Fibroblast of peridontal ligament (primary cell): ENCODE results near the gene GPSM1.

ENCODE experiments used
- DNase-seq: peaks from one replicate; pipeline ENCODE4 v3.0.0-alpha.2; 2010; ENCODE audit errors: extremely low read depth

GPSM1 gene

GRCh38 chr9:136361047-136361753 lies 33.9 kb downstream of the GPSM1 start:
- no peak for DNase-seq

- DNase-seq, result no peak
Measured at GRCh38 chr9:136361754-136362449, 34.6 kb downstream of the GPSM1 start.

GRCh38 chr9:136362450-136362784 lies 35.1 kb downstream of the GPSM1 start:
- DNase-seq, result no peak

- DNase-seq, result peak; percentile 89
Measured at GRCh38 chr9:136363106-136363948, 36.0 kb downstream of the GPSM1 start, which contains the start of gene DNLZ. TSS of gene DNLZ (minus strand) at chr9:136363744. CDS start at chr9:136363714, 30 bp downstream.

- DNase-seq, result no peak
Measured at GRCh38 chr9:136363949-136364748, 36.8 kb downstream of the GPSM1 start.

- DNase-seq, result no peak
Measured at GRCh38 chr9:136364942-136365774, 37.8 kb downstream of the GPSM1 start.

GRCh38 chr9:136365775-136366222 lies 38.5 kb downstream of the GPSM1 start:
- DNase-seq, result no peak

- DNase-seq, result no peak
Measured at GRCh38 chr9:136366826-136367225, 39.5 kb downstream of the GPSM1 start.

GRCh38 chr9:136367296-136368145 lies 40.2 kb downstream of the GPSM1 start:
- no peak for DNase-seq

GRCh38 chr9:136368190-136368589 lies 40.9 kb downstream of the GPSM1 start:
- DNase-seq, result no peak

GRCh38 chr9:136370037-136370436 lies 42.7 kb downstream of the GPSM1 start:
- no peak for DNase-seq

- DNase-seq, result no peak
Measured at GRCh38 chr9:136370687-136371532, 43.6 kb downstream of the GPSM1 start.

- DNase-seq, result no peak
Measured at GRCh38 chr9:136371533-136371880, 44.2 kb downstream of the GPSM1 start.

GRCh38 chr9:136372006-136372405 lies 44.7 kb downstream of the GPSM1 start:
- DNase-seq, result no peak

- DNase-seq, result peak; percentile 67
Measured at GRCh38 chr9:136372561-136373299, 45.4 kb downstream of the GPSM1 start.

GRCh38 chr9:136373300-136374182 lies 46.2 kb downstream of the GPSM1 start, which contains the start of gene CARD9:
TSS of gene CARD9 (minus strand) at chr9:136373669. CDS start at chr9:136372078, 1,591 bp downstream.
- DNase-seq, result no peak

GRCh38 chr9:136374183-136374575 lies 46.8 kb downstream of the GPSM1 start:
- DNase-seq, result no peak
